ENCODE results near the gene IFI27L2. TPM values are rescaled to one million over a fixed set of nuclear protein-coding genes. Genes with fewer than 3 reads are reported as not detected.

The IFI27L2 gene
- polyA plus RNA-seq, 5 donors: 29.9 to 42.4 (median 39.0) TPM

- no peak for DNase-seq
These were observed 3.6 kb downstream of the IFI27L2 start for GRCh38 chr14:94125659-94126418.

GRCh38 chr14:94124582-94125377 lies 4.6 kb downstream of the IFI27L2 start:
- no peak for DNase-seq

DNA sequence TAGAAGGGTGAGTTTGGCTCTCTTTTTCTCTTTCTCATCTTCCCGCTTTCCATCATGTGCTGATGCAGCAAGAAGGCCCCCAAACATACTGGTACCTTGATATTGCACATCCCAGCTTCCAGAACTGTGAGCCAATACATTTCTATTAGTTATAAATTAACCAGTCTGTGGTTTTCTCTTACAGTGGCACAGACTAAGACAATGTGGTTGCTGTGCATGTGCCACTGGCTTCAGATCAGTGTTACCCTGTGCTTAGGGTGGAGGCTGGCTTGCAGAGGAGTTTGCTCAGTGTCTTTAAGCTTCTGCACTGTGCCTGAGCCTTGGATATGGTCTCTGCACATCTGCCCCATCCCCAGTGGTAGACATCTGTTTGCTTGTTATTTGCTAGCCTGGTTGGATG lies 5.5 kb downstream of the IFI27L2 start:
- no peak for DNase-seq

- no peak for DNase-seq
These were observed 6.1 kb downstream of the IFI27L2 start for GRCh38 chr14:94123296-94123695.

- no peak for DNase-seq
These were observed 7.0 kb downstream of the IFI27L2 start for GRCh38 chr14:94122438-94122837.

DNA sequence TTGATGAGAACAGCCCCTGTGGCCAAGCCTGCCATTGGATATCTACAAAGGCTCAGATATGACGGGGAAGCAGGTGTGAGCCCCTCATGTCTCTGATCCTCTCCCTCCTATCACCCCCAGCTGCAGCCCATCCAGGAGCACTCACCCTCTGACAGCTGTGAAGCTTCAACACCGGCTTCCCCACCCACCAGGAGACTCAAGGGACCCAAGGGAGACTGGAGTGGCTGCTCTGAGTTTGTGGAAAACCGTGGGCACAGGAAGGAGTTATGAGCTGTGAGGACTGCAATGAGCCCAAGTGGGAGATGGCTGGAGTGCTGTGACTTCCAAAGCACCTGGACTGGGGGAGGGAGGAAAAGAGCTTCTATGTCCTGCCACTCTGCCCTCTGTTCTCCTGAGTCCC lies 7.9 kb downstream of the IFI27L2 start:
- no peak for DNase-seq

DNA sequence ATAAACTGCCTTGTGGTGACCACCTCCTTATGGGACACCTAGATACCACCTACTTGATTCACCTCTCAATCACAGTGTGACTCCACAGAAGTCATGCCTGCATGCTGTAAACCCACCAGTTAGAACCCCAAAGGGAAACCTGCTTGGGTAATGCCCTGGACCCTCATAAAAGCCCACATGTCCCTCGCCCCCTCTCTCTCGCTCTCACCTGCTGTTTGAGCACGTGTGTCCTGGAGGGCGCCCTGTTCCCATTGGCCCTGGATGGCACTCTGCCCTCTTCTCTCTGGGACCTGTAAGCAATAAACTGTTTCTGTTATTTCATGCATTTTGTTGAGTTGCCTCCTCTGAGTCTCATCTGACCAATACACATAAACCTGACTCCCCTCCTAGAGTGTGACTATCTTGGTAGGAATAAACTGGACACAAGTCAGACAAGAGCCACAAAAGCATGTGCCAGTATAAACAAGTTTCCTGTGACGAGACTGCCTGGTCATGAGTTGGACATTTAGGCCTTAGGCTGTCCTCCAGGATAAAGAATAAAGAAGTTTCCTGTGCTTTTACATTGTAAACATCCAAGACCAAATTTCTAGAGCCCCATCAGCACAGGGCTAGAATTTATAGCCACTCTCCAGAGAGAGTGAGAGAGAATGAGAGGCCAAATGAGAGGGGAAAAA lies 8.6 kb downstream of the IFI27L2 start:
- DNase-seq: no peak

DNA sequence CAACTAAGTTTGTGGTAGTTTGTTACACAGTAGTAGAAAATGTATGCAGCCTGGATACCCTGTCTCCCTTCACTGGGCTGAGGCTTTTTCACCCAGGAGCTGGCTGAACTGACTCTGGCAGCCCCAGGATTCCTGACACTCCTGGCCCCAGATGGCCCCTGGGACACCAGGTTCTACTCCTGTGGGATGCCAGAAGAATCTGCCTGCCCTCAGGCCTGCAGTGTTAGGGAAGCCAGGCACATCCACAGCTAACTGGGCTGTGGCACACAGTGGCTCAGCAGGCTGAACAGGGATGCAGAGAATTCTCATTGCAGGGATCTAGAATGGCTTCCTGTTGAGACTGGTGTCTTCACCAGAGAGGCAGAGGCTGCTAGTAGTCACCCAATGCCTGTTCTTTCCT lies 10.3 kb downstream of the IFI27L2 start:
- no peak for DNase-seq

DNA sequence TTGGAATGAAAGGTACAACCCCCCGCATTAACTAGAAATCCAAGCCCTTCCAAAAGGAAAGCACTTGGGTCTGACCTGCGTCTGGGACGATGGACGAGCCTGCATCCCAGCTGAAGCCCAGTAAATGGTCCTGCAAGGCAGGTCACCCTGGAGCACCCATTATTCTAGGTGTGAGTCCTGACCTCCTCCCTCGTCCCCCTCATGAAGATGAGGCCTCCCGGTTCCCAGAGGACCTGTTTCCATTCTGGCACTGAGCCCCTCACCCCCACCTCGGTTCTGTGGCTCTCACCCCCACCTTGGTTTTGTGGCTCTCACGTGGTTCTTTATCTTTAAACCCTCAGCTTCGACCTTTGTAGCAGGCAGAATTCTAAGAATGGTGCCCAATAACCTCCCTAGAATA lies 11.5 kb downstream of the IFI27L2 start:
- no peak for DNase-seq

DNA sequence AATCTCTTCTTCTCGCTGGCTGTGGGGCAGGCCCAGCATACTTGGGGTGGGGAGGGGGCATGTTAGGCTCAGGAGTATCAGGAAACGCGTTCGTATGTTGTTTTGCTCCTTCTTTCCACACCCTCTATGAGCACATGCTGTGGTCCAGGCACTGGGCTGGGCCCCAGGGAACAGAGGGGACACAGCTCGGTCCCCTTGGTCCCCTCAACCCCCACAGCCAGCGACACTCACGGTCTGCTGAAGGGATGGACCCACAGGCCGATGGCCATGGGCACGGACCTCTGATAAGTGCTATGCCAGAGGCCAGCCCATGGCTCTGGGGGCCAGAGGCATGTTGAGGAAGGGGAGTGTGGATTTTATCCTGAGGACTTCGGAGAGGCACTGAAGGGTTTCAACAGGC lies 12.7 kb downstream of the IFI27L2 start:
- no peak for DNase-seq

DNA sequence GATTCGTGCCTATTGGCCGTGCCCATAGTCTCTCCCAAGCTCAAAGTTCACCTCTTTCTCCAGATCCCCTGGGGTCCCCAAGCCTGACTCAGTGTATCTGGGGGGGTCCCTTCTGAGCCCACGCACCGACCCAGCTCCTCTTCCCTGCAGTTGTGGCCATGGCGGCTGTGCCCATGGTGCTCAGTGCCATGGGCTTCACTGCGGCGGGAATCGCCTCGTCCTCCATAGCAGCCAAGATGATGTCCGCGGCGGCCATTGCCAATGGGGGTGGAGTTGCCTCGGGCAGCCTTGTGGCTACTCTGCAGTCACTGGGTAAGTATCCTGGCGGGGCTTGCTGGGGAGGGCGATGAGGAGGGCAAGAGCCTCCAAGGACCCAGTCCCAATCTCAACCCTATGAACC lies 13.8 kb downstream of the IFI27L2 start:
- DNase-seq: no peak

DNA sequence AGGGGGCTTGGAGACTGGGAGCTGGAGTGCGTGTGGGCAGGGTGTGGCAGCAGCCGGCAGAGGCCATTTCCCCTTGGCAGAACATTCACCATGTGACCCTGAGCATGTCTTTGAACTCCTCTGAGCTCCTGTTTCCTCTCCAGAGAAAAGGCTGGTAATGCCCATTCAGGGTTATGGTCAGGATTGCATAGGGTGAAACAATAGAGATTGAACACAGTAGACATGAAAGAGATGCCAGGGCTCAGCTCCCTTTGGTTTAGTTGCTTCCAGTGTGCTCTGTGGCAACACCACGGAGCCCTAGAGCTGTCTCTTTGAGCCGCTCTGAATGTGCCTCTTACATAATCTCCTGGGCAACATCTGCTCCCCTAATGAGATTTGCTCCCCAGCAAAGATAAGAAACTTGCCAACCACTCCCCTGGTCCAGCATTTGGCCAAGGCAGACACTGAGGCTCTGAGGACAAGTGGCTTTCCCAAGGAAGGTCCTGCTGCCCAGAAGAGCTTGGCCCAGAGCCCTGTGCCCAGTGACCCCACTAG lies 14.3 kb downstream of the IFI27L2 start:
- no peak for DNase-seq

DNA sequence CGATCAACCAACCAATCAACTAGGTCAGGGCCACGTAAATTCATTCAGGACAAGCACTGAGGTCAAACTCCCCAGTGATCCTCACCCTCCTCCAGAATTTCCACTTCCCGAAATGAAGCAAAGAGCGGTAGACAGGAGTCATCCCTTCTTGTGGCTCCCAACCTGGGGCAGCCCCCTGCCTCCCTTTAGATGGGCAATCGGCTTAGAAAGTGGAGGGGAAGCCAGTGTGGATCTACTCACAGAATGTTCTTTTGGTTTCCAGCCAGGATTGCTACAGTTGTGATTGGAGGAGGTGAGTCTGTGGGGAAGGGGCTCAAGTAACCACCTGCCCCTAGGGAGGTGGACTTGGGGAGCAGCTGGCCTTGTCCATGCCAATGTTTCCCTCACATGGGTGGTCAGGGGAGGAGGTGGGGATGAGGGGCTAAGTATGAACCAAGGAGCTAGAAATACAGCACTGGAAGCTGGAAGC lies 14.8 kb downstream of the IFI27L2 start:
- DNase-seq: no peak

DNA sequence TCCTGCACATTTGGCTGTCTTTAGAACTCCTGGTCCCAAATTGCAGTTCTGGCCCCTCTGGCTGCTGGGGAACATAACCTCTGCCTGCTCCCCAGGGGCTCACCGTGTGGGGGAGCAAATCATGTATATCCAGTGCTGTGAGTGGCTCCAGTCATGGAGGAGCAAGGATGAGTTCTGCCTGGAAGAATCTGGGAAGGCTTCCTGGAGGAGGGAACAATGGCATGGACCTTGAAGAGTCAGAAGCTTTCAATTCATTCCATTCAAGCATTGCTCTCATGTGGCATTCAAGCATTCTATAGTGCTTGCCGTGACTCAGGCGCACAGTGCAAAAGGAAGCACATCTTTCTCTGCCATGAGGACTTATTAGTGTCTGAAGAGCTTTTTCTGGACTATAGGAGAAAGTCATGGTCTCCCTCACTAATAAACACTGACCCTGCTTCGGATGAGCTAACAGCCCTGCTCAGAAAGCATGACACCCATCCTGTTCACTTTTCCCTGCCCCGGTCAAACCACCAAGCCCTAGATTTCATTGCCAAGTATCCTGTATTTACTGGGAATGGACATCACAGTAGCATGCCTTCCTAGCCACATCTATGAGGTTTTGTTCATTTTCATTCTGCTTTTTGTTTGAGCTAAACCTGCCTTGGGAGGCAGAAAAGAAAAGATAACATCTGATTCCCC lies 15.4 kb downstream of the IFI27L2 start:
- no peak for DNase-seq

DNA sequence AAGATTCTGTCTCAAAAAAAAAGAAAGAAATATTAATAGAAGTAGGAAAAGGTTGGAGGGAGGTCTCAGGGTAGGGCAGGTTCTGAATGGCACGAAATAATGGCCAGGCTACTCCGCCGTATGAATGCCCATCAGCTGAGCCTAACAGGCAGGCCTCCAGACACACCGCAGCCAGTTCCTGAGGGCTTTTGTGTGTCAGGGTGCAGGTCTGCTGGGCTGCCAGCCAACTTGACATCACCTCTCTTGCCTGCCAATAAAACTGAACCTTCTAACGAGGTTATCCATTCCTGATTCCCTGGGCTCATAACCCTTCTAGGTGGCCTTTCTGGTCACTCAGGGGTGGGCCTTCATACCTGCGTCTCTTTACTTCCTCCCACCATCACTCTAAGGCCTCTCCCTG lies 15.9 kb downstream of the IFI27L2 start:
- DNase-seq: no peak

DNA sequence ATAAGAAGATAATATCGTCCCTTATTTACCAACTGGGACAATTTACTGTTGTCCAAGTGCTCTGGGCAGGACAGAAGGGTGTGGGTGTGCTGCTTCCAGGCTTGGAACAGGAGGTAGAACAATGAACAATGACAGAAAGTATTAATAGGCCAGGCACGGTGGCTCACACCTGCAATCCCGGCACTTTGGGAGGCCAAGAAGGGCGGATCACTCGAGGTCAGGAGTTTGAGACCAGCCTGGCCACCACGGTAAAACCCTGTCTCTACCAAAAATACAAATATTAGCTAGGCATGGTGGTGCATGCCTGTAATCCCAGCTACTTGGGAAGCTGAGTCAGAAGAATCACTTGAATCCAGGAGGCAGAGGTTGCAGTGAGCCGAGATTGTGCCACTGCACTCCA lies 16.3 kb downstream of the IFI27L2 start:
- DNase-seq: no peak

DNA sequence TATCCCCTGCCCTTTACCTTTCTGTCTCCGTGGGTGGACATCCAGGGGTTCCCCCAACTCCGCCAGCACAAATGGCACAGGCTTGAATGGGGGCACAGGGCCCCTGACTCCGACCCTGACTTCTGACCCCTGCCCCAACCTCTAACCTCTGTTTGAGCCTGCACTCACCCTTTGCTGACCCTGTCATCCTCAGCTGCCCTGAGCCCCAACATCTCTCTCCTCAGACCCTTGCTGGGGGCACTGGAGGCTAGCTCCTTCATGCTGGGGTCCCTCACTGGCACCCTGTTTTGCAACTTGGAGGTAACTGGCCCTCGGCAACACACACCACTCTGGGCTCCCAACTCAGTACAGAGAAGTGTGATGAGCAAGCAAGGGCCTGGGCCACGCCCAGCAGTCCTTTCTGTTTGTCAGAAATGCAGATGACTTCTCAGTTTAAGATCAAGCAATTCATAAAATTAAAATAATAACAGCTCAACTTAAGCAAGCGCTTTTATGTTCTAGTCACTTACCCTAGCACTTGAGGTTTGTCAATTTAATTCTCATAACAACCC lies 16.8 kb downstream of the IFI27L2 start:
- no peak for DNase-seq

DNA sequence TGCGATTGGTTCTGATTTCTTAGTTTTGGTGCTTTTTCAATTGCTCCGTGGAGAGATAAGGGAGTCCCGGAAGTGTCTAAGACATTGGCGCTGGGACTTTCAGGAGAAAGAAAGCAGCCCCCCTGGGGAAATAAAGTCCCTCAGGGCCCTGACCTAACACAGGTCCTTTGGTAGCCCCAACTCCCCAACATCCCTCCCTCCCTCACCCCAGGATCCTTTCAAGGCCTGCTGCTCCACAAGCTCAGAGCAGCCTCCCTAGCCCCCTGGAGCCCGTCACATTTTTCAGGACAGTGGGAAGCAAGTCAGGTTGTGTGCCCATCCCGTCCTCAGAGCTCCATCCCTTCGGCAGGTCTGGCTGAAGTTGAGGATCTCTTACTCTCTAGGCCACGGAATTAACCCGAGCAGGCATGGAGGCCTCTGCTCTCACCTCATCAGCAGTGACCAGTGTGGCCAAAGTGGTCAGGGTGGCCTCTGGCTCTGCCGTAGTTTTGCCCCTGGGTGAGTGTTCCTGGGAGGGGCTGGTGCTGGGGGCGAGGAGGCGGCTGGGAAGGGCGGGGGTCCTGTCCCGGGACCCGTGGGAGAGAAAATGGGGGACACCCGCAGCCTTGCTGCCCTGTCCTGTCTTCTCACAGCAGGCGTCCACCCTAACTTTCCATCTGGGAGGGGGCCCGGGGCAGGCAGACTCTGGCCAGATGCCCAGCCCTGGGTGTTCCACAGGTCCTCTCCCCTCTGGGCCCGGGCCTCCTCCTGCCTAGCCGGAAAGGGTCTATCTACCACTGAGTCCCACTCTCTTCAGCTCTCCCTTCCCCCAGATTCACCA lies 17.9 kb downstream of the IFI27L2 start:
- DNase-seq: no peak

DNA sequence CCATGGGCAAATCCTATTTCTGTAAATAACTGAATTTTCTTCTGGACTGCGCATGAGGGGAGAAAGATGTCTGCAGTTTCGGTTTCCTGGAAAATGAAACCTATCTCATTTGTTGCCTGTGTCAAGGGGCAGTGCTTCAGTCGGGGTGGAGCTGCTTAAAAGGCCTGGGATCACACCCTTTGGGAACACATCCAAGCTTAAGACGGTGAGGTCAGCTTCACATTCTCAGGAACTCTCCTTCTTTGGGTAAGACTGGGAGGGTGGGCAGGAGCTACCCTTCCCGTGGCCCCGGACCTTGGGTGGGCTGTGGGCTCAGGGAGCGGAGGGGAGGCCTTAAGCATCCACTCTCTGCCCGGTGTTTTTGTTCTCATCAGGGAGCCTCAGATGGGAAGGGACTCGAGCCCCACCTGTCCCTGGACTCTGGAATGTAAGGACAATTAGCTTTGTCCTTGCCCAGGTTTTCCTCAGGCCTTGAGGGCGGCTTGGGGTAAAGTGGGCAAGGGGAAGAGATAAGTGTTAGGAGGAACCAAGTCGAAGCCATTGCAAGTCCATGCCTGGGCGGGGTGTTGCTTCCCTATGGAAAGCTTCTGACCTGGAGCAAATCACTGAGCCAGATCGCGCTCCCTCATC lies 18.7 kb downstream of the IFI27L2 start, which contains the start of gene IFI27:
Gene IFI27, plus strand, starts transcription at position 185 of the 630 bp plus-strand sequence.
- DNase-seq: no peak

GRCh38 chr14:94109915-94110250 lies 19.5 kb downstream of the IFI27L2 start:
- no peak for DNase-seq

Measured in right lung (tissue), 5 donors.